Testis (tissue), 3 donors: ENCODE measurements around the gene GPR176. TPM values are rescaled to one million over a fixed set of nuclear protein-coding genes. Genes with fewer than 3 reads are reported as not detected.

ENCODE experiments used
- DNase-seq: peaks from one replicate; pipeline ENCODE4 v3.0.0-alpha.2; 2019
- H3K27ac ChIP-seq, 2 donors: fragments of 200-600 bp; sonication (generic); one replicate each; pipeline ENCODE4 v1.5.1; 2019
- H3K27me3 ChIP-seq: fragments of 200-600 bp; sonication (generic); one replicate; pipeline ENCODE4 v1.5.1; 2019
- H3K36me3 ChIP-seq: fragments of 200-600 bp; sonication (generic); one replicate; pipeline ENCODE4 v1.5.1; 2017; ENCODE audit warnings: low read depth; ENCODE audit errors: missing control alignments
- H3K4me1 ChIP-seq: fragments of 200-600 bp; sonication (generic); one replicate; pipeline ENCODE4 v1.5.1; 2019
- H3K4me3 ChIP-seq, 2 donors: fragments of 200-600 bp; sonication (generic); one replicate each; pipeline ENCODE4 v1.5.1; 2017 to 2019
- H3K9me3 ChIP-seq: fragments of 200-600 bp; sonication (generic); one replicate; pipeline ENCODE4 v1.5.1; 2017
- CTCF ChIP-seq, 3 experiments: fragments of 450-650 bp in 2 of 3; fragments of 200-600 bp in 1 of 3; sonication (generic) in 1 of 3; IDR thresholded peaks; one replicate each; pipeline ENCODE4 v1.5.1; 2016 to 2019; ENCODE audit warnings: antibody characterized with exemption in 3 of 3, mild to moderate bottlenecking in 2 of 3, moderate library complexity in 1 of 3
- POLR2A ChIP-seq: fragments of 450-650 bp; IDR thresholded peaks from one replicate; pipeline ENCODE4 v1.6.1; 2017; ENCODE audit warnings: antibody characterized with exemption, mild to moderate bottlenecking, moderate library complexity
- WGBS, 2 donors: methylation state at CpG; one replicate each; pipeline ENCODE4 v1.1.5; 2018; 5-methylcytosine and 5-hydroxymethylcytosine counted together
- intact Hi-C: fragments of 100-400 bp; cut with DNase I; formaldehyde crosslinking; loops from one replicate; pipeline ENCODE4 v1.15.1; 2023; ENCODE audit warnings: low total_unique reads
- polyA plus RNA-seq: library from polyadenylated mRNA; stranded (reverse); fragments of 350-450 nt; fragmentation: Illumina TruSeq; extraction: RNeasy Lipid Tissue Mini Kit (QIAGEN cat#74804); gene quantifications from one replicate; pipeline ENCODE4 v1.2.3, GENCODE V29; 2014; ENCODE audit warnings: low read depth, low replicate concordance; ENCODE audit not compliant: insufficient read depth
- total RNA-seq, 2 donors: library from RNA; depleted of rRNA; stranded (reverse); fragments of >200 nt; gene quantifications; one replicate each; pipeline ENCODE4 v1.2.3, GENCODE V29; 2016

The GPR176 gene
- total and polyA plus RNA-seq, 3 donors from 2014 or later: 22.0 to 34.1 (median 23.1) TPM

DNA sequence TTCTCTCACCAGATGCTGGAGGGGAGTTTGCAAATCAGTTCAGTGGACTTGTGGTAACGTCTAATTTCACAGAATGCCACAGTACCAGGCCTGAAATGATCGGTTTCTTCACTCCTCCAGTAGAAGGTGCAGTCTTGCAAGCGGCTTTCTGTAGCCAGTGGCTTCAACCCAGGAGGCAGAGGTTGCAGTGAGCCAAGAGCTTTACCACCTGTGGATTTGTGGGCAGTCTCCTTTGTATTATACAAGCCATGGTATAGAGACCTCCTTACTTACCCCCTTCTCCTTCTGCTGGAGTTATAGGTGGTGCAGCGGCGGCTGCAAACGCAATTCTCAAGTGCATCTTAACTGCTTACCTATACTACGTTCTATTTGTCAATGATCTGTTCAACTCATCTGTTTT, 31.5 kb upstream of the GPR176 start:
- no peak for TF ChIP-seq CTCF (IDR thresholded peaks at IDR 0.05)
- no peak for TF ChIP-seq POLR2A
- Histone ChIP-seq H3K4me1 (no peaks in the 10 kb centered on the region), H3K9me3 (no peaks in the 10 kb centered on the region), H3K36me3 (no peaks in the 10 kb centered on the region), H3K4me3 (no peak overlapping the region), H3K27ac (no peak overlapping the region), H3K27me3 (no peaks in the 10 kb centered on the region)
- 96 to 99% methylated on average over 5 to 7 of the region's 7 CpGs for WGBS, 2 donors
- intact Hi-C loops: no loop called here
- no peak for DNase-seq

DNA sequence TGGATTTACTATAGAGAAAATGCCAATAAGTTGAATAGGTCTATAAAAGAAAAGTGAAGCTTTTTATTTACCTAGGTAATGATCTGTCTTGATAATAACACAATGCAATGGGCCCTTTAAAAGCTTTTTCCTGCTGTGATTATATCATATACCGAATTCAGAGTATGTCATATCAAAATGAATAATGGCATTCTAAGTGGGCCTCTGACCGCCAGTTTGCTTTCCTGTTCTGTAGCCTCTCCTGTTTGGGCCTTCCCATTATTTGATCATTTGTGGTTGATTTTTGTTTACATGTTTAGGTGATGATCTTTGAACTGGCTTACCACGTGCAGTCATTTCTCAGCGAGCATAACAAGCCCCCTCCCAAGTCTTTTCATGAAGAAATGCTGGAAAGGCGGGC, 28.8 kb upstream of the GPR176 start:
- WGBS, 2 donors: 86 to 89% methylated on average over 5 of the region's 5 CpGs
- Histone ChIP-seq H3K36me3 (peaks cover 4% of the 10 kb centered on the region), H3K9me3 (no peaks in the 10 kb centered on the region), H3K27ac (no peak overlapping the region), H3K27me3 (no peaks in the 10 kb centered on the region), H3K4me1 (no peaks in the 10 kb centered on the region), H3K4me3 (no peak overlapping the region)
- intact Hi-C loops: no loop called here
- TF ChIP-seq CTCF (IDR thresholded peaks at IDR 0.05) (no peak), POLR2A (no peak)
- no peak for DNase-seq

GRCh38 chr15:39947401-39948197, 27.5 kb upstream of the GPR176 start:
- no peak overlapping the region for H3K4me3 ChIP-seq
- H3K36me3 ChIP-seq: peaks cover 4% of the 10 kb centered on the region
- H3K4me1 ChIP-seq: no peaks in the 10 kb centered on the region
- DNase-seq: no peak
- intact Hi-C loops: no loop called here
- no peaks in the 10 kb centered on the region for H3K9me3 ChIP-seq
- TF ChIP-seq POLR2A (no peak), CTCF (IDR thresholded peaks at IDR 0.05) (no peak)
- no peaks in the 10 kb centered on the region for H3K27me3 ChIP-seq
- H3K27ac ChIP-seq: no peak overlapping the region
- 81 to 100% methylated on average over 1 of the region's 1 CpG for WGBS, 2 donors

DNA sequence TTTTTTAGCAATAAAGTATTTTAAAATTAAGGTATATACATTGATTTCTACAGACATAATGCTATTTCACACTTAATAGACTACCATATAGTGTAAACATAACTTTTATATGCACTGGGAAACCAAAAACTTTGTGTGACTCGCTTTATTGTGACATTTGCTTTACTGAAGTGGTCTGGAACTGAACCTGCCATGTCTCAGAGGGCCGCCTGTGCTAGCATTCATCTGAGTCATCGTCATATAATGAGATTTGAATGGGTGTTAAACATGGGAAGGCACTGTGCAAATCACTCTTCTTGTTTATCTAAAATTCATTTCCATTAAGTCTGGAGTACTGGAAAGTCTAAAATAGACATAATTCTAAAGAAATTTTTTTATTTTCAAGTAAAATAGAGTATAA, 26.8 kb upstream of the GPR176 start:
- no peak overlapping the region for H3K4me3 ChIP-seq
- no peak for DNase-seq
- peaks cover 4% of the 10 kb centered on the region for H3K36me3 ChIP-seq
- no peaks in the 10 kb centered on the region for H3K9me3 ChIP-seq
- no peak for TF ChIP-seq CTCF (IDR thresholded peaks at IDR 0.05)
- TF ChIP-seq POLR2A: no peak
- intact Hi-C loops: no loop called here
- no peaks in the 10 kb centered on the region for H3K27me3 ChIP-seq
- H3K4me1 ChIP-seq: no peaks in the 10 kb centered on the region
- H3K27ac ChIP-seq: no peak overlapping the region
- WGBS, 2 donors: 92 to 98% methylated on average over 3 of the region's 3 CpGs

DNA sequence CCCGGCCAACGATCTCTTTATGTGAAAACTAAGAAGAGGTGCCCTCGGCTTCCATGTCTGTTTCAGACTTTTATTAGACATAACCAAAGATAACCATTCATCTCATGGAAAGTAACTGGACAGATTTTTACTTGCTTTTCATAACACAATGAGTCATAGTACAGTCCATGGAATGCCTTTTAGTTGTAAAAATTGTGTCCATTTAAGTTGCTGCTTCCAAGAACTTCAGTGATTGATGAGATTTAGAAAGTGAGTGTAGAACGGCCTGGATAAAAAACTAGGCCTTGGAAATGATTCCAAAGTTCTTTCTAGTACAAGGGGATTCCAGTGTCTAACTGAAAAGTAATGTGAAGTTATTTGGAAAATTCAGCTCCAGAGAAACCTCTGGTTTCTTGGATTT, 24.7 kb upstream of the GPR176 start:
- Histone ChIP-seq H3K9me3 (no peaks in the 10 kb centered on the region), H3K4me1 (no peaks in the 10 kb centered on the region), H3K27me3 (no peaks in the 10 kb centered on the region), H3K36me3 (peaks cover 4% of the 10 kb centered on the region), H3K4me3 (no peak overlapping the region), H3K27ac (no peak overlapping the region)
- WGBS, 2 donors: 52 to 54% methylated on average over 4 of the region's 4 CpGs
- TF ChIP-seq POLR2A (no peak), CTCF (IDR thresholded peaks at IDR 0.05) (no peak)
- no peak for DNase-seq
- intact Hi-C loops: no loop called here
